Mesothelial cell of epicardium (in vitro differentiated cells): Measurements from ENCODE around the gene TGM2. TPM values are rescaled to one million over a fixed set of nuclear protein-coding genes. Genes with fewer than 3 reads are reported as not detected.

Experiments
- DNase-seq, 2 experiments: peaks; one replicate each; pipeline ENCODE4 v3.0.0; 2021; ENCODE audit warnings: low spot score in 2 of 2; ENCODE audit not compliant: unreplicated experiment in 2 of 2
- H3K27ac Mint-ChIP-seq: 2 replicates; pipeline ENCODE4 v1.8.0; 2021; ENCODE audit warnings: mixed read lengths
- H3K27me3 Mint-ChIP-seq: 2 replicates; pipeline ENCODE4 v1.8.0; 2021; ENCODE audit warnings: low read depth, mixed read lengths
- H3K36me3 Mint-ChIP-seq: 2 replicates; pipeline ENCODE4 v1.8.0; 2021; ENCODE audit warnings: mixed read lengths
- H3K4me1 Mint-ChIP-seq: 2 replicates; pipeline ENCODE4 v1.8.0; 2021; ENCODE audit warnings: mixed read lengths
- H3K4me3 Mint-ChIP-seq: 2 replicates; pipeline ENCODE4 v1.8.0; 2021; ENCODE audit warnings: mild to moderate bottlenecking, moderate library complexity, mixed read lengths
- H3K9me3 Mint-ChIP-seq: 2 replicates; pipeline ENCODE4 v1.8.0; 2021; ENCODE audit warnings: mixed read lengths
- CTCF ChIP-seq: fragments of 200-600 bp; sonication (generic); IDR thresholded peaks from one replicate; pipeline ENCODE4 v1.5.0; 2021; ENCODE audit warnings: antibody characterized with exemption; ENCODE audit not compliant: unreplicated experiment
- total RNA-seq: library from RNA; stranded (reverse); gene quantifications from 3 replicates; pipeline ENCODE4 v1.2.1, GENCODE V29; 2021

Gene TGM2
- total RNA-seq, 1 donor from 2014 or later, result 35.7 TPM

- Mint-ChIP-seq H3K36me3 (no peaks in the 10 kb centered on the region), H3K27ac (no peak overlapping the region), H3K27me3 (no peaks in the 10 kb centered on the region), H3K4me1 (no peaks in the 10 kb centered on the region), H3K9me3 (peaks cover 7% of the 10 kb centered on the region), H3K4me3 (no peak overlapping the region)
- TF ChIP-seq CTCF, result no peak
- no peak for DNase-seq
Observed at GRCh38 chr20:38202153-38202981, 37.3 kb upstream of the TGM2 start.

DNA sequence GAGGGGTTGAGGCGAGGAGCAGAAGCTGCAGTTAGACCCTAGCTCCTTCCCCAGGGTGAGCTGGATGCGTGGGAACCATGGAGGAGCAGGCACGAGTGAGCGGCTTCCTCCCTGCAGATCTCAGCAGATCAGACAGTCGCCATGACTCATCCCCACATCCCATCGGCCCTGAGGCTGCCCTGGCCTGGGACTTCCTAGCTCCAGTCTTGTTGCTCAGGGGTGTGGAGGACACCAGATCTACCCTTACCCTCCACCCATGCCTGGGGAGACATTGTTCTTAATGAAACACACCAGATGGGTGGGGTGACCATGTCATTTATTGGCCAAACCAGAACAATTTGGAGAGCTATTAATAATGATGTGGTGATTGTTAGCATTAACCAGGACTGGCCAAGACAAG lies 36.3 kb upstream of the TGM2 start:
- no peak for DNase-seq
- H3K4me1 Mint-ChIP-seq, result no peaks in the 10 kb centered on the region

GRCh38 chr20:38200646-38201045 lies 35.6 kb upstream of the TGM2 start:
- no peaks in the 10 kb centered on the region for H3K9me3 Mint-ChIP-seq
- H3K4me3 Mint-ChIP-seq, result no peak overlapping the region
- no peak for DNase-seq
- TF ChIP-seq CTCF, result no peak
- no peaks in the 10 kb centered on the region for H3K36me3 Mint-ChIP-seq
- H3K27ac Mint-ChIP-seq, result no peak overlapping the region
- no peaks in the 10 kb centered on the region for H3K27me3 Mint-ChIP-seq
- no peaks in the 10 kb centered on the region for H3K4me1 Mint-ChIP-seq

More for the DNA sequence above, 36.3 kb upstream of the TGM2 start:
- H3K36me3 Mint-ChIP-seq, result no peaks in the 10 kb centered on the region
- TF ChIP-seq CTCF, result no peak
- no peak overlapping the region for H3K4me3 Mint-ChIP-seq
- no peaks in the 10 kb centered on the region for H3K27me3 Mint-ChIP-seq
- H3K9me3 Mint-ChIP-seq, result peaks cover 3% of the 10 kb centered on the region
- no peak overlapping the region for H3K27ac Mint-ChIP-seq

DNA sequence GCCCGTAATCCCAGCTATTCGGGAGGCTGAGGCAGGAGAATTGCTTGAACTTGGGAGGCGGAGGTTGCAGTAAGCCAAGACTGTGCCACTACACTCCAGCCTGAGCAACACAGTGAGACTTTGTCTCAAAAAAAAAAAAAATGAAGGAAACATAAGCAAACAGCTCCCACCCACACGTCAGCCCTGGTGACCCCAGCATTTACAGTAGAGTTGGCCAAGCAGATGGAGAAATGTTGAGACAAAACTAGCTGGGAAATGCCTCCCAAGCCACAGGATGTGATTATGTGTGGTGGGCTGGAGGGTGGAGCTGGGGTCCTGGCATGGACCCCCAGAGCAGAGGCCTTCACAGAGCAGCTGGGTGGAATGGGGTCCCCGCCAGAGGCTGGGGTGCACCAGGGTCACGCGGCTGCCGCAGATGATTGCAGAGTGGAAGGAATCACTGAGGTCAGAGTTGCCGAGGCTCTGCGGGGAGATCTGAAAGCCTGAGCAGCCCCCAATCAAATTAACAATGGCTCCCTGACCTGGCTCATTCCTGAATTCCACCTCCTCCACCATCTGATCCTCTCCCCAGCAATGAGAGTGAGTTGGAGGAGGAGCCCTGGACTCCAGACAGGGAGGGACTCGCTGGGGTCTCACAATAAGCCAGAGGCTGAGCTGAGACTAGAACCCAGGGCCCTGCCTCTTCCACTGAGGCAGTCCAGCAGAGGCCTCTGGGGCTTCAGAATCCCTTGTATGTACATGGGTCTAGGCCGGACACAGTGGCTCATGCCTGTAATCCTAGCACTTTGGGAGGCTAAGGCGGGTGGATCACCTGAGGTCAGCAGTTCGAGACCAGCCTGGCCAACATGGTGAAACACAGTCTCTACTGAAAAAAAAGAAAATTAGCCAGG lies 34.7 kb upstream of the TGM2 start:
- H3K4me3 Mint-ChIP-seq, result no peak overlapping the region
- no peaks in the 10 kb centered on the region for H3K27me3 Mint-ChIP-seq
- H3K4me1 Mint-ChIP-seq, result no peaks in the 10 kb centered on the region
- H3K36me3 Mint-ChIP-seq, result no peaks in the 10 kb centered on the region
- H3K27ac Mint-ChIP-seq, result no peak overlapping the region
- TF ChIP-seq CTCF, result no peak
- no peak for DNase-seq
- H3K9me3 Mint-ChIP-seq, result no peaks in the 10 kb centered on the region

DNA sequence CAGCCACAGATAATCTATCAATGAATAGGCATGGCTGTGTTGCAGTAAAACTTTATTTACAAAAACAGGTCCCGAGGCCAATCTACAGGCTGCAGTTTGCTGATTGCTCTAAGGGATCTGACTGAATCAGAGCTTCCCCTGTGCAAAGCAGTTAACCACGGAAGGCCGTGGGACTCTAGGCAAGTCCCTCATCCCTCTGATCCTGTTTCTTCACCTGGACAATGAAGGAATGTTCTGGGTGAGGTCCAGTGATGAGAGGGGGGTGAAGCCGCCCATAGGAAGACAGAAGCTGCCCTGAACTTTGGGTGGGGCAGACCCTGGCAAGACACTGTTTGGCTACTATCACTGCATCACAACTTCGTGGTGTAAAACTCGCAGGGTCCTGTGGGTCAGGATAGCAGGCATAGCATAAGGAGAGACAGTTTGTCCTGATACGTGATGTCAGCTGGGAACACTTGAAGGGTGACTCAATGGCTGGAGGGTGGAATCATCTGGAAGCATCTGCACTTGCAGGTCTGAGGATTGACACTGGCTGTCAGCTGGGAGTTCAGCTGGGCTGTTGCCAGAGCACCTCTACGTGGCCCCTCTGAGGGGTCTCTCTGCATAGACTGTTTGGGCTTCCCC lies 33.3 kb upstream of the TGM2 start:
- TF ChIP-seq CTCF, result no peak
- no peak for DNase-seq
- Mint-ChIP-seq H3K4me3 (no peak overlapping the region), H3K27me3 (no peaks in the 10 kb centered on the region), H3K9me3 (peaks cover 6% of the 10 kb centered on the region), H3K36me3 (peaks cover 2% of the 10 kb centered on the region), H3K27ac (no peak overlapping the region), H3K4me1 (no peaks in the 10 kb centered on the region)
